ENCODE measurements around the gene POU6F2.
"Not testable (repeated sequence)": the region's sequence is repeated elsewhere in the genome, so short reads cannot be mapped to it uniquely, and the experiment has no call there.

The POU6F2 gene

GRCh38 chr7:39187130-39187529 lies 209.4 kb downstream of the POU6F2 start:
- no peak for DNase-seq (ENCODE audit: low spot score)

- no peak for DNase-seq (ENCODE audit: low spot score)
These were observed 214.8 kb downstream of the POU6F2 start for GRCh38 chr7:39192476-39192875.

- DNase-seq (ENCODE audit: low spot score), result not testable (repeated sequence)
These were observed 216.7 kb downstream of the POU6F2 start for GRCh38 chr7:39194388-39194787.

GRCh38 chr7:39195967-39196366 lies 218.3 kb downstream of the POU6F2 start:
- no peak for DNase-seq (ENCODE audit: low spot score)

- DNase-seq (ENCODE audit: low spot score), result no peak
These were observed 220.1 kb downstream of the POU6F2 start for GRCh38 chr7:39197831-39198230.

- DNase-seq (ENCODE audit: low spot score), result no peak
These were observed 220.8 kb downstream of the POU6F2 start for GRCh38 chr7:39198556-39198955.

- DNase-seq (ENCODE audit: low spot score), result no peak
These were observed 221.3 kb downstream of the POU6F2 start for GRCh38 chr7:39199006-39199405.

GRCh38 chr7:39199951-39200350 lies 222.2 kb downstream of the POU6F2 start:
- DNase-seq (ENCODE audit: low spot score), result no peak

- DNase-seq (ENCODE audit: low spot score), result no peak
These were observed 224.3 kb downstream of the POU6F2 start for GRCh38 chr7:39202041-39202440.

- no peak for DNase-seq (ENCODE audit: low spot score)
These were observed 232.7 kb downstream of the POU6F2 start for GRCh38 chr7:39210362-39210761.

- DNase-seq (ENCODE audit: low spot score), result no peak
These were observed 233.9 kb downstream of the POU6F2 start for GRCh38 chr7:39211581-39211980.

GRCh38 chr7:39212876-39213275 lies 235.2 kb downstream of the POU6F2 start:
- no peak for DNase-seq (ENCODE audit: low spot score)

- no peak for DNase-seq (ENCODE audit: low spot score)
These were observed 240.1 kb downstream of the POU6F2 start for GRCh38 chr7:39217783-39218182.

GRCh38 chr7:39219869-39220268 lies 242.2 kb downstream of the POU6F2 start:
- DNase-seq (ENCODE audit: low spot score), result no peak

GRCh38 chr7:39221901-39222300 lies 244.2 kb downstream of the POU6F2 start:
- no peak for DNase-seq (ENCODE audit: low spot score)

- peak; percentile 14 for DNase-seq (ENCODE audit: low spot score)
These were observed 251.2 kb downstream of the POU6F2 start for GRCh38 chr7:39228946-39229345.

GRCh38 chr7:39233851-39234529 lies 256.3 kb downstream of the POU6F2 start:
- no peak for DNase-seq (ENCODE audit: low spot score)

- no peak for DNase-seq (ENCODE audit: low spot score)
These were observed 260.6 kb downstream of the POU6F2 start for GRCh38 chr7:39238234-39238869.

- DNase-seq (ENCODE audit: low spot score), result no peak
These were observed 263.2 kb downstream of the POU6F2 start for GRCh38 chr7:39240864-39241263.

GRCh38 chr7:39247576-39247975 lies 269.9 kb downstream of the POU6F2 start:
- no peak for DNase-seq (ENCODE audit: low spot score)

- DNase-seq (ENCODE audit: low spot score), result no peak
These were observed 270.5 kb downstream of the POU6F2 start for GRCh38 chr7:39248041-39248691.

GRCh38 chr7:39248692-39249090 lies 271.0 kb downstream of the POU6F2 start:
- no peak for DNase-seq (ENCODE audit: low spot score)

GRCh38 chr7:39249635-39250152 lies 272.0 kb downstream of the POU6F2 start:
- DNase-seq (ENCODE audit: low spot score), result no peak
